OCI-LY1 (cell line): ENCODE results near the gene OR2J3.

Experiments
- CTCF ChIP-seq: fragments of 200-600 bp; sonication (generic), shearing (Covaris generic); IDR thresholded peaks from 2 replicates; pipeline ENCODE4 v1.5.1; 2017; ENCODE audit warnings: mild to moderate bottlenecking, antibody characterized with exemption, low read length, moderate library complexity, mixed read lengths
- EZH2 ChIP-seq: fragments of 200-600 bp; sonication (generic), shearing (Covaris generic); IDR thresholded peaks from 2 replicates; pipeline ENCODE4 v1.8.0; 2017; ENCODE audit warnings: borderline replicate concordance, mixed run types, mild to moderate bottlenecking, antibody characterized with exemption, low read length, moderate library complexity, mixed read lengths

GRCh38 chr6:29081312-29081711, 26.5 kb upstream of the OR2J3 start:
- TF ChIP-seq CTCF (no peak), EZH2 (no peak)
